Keratinocyte (primary cell): ENCODE results near the gene TPK1.

Experiments
- CTCF ChIP-seq, 3 experiments: IDR thresholded peaks in 1 of 3; conservative IDR thresholded peaks in 1 of 3; optimal IDR thresholded peaks in 1 of 3; 2 replicates in 2 of 3; 3 replicates in 1 of 3; pipeline versions ENCODE3 to v1.5.1; 2011; ENCODE audit warnings: low read length in 3 of 3, mild to moderate bottlenecking in 3 of 3, moderate library complexity in 2 of 3, control low read depth in 1 of 3, inconsistent platforms in 1 of 3; ENCODE audit not compliant: insufficient read depth in 2 of 3; ENCODE audit errors: extremely low read depth in 1 of 3
- EZH2 ChIP-seq: IDR thresholded peaks from one replicate; pipeline ENCODE4 v1.6.1; 2012; ENCODE audit warnings: inconsistent platforms, mild to moderate bottlenecking, low read length, moderate library complexity

- TF ChIP-seq CTCF (optimal IDR thresholded peaks at IDR 0.05 in 1 of 3, IDR thresholded peaks at IDR 0.05 in 1 of 3, conservative IDR thresholded peaks at IDR 0.05 in 1 of 3; ENCODE audit: extremely low read depth in 1 of 3, insufficient read depth in 2 of 3, low read length in 3 of 3): no peak
- TF ChIP-seq EZH2: no peak
These were observed 59.4 kb downstream of the TPK1 start for GRCh38 chr7:144776447-144776846.
